Testis (tissue), 3 donors: ENCODE results near the gene ID3. TPM values are rescaled to one million over a fixed set of nuclear protein-coding genes. Genes with fewer than 3 reads are reported as not detected.

Source experiments
- DNase-seq: peaks from one replicate; pipeline ENCODE4 v3.0.0-alpha.2; 2019
- H3K27ac ChIP-seq, 2 donors: fragments of 200-600 bp; sonication (generic); one replicate each; pipeline ENCODE4 v1.5.1; 2019
- H3K27me3 ChIP-seq: fragments of 200-600 bp; sonication (generic); one replicate; pipeline ENCODE4 v1.5.1; 2019
- H3K36me3 ChIP-seq: fragments of 200-600 bp; sonication (generic); one replicate; pipeline ENCODE4 v1.5.1; 2017; ENCODE audit warnings: low read depth; ENCODE audit errors: missing control alignments
- H3K4me1 ChIP-seq: fragments of 200-600 bp; sonication (generic); one replicate; pipeline ENCODE4 v1.5.1; 2019
- H3K4me3 ChIP-seq, 2 donors: fragments of 200-600 bp; sonication (generic); one replicate each; pipeline ENCODE4 v1.5.1; 2017 to 2019
- H3K9me3 ChIP-seq: fragments of 200-600 bp; sonication (generic); one replicate; pipeline ENCODE4 v1.5.1; 2017
- POLR2A ChIP-seq: fragments of 450-650 bp; IDR thresholded peaks from one replicate; pipeline ENCODE4 v1.6.1; 2017; ENCODE audit warnings: antibody characterized with exemption, mild to moderate bottlenecking, moderate library complexity
- WGBS, 2 donors: methylation state at CpG; one replicate each; pipeline ENCODE4 v1.1.5; 2018; 5-methylcytosine and 5-hydroxymethylcytosine counted together
- intact Hi-C: fragments of 100-400 bp; cut with DNase I; formaldehyde crosslinking; loops from one replicate; pipeline ENCODE4 v1.15.1; 2023; ENCODE audit warnings: low total_unique reads
- polyA plus RNA-seq: library from polyadenylated mRNA; stranded (reverse); fragments of 350-450 nt; fragmentation: Illumina TruSeq; extraction: RNeasy Lipid Tissue Mini Kit (QIAGEN cat#74804); gene quantifications from one replicate; pipeline ENCODE4 v1.2.3, GENCODE V29; 2014; ENCODE audit warnings: low read depth, low replicate concordance; ENCODE audit not compliant: insufficient read depth
- total RNA-seq, 2 donors: library from RNA; depleted of rRNA; stranded (reverse); fragments of >200 nt; gene quantifications; one replicate each; pipeline ENCODE4 v1.2.3, GENCODE V29; 2016
- TF ChIP-seq, protein P1 (sequence below), 3 experiments: fragments of 450-650 bp in 2 of 3; fragments of 200-600 bp in 1 of 3; sonication (generic) in 1 of 3; IDR thresholded peaks; one replicate each; pipeline ENCODE4 v1.5.1; 2016 to 2019; ENCODE audit warnings: antibody characterized with exemption in 3 of 3, mild to moderate bottlenecking in 2 of 3, moderate library complexity in 1 of 3

Gene ID3
- total and polyA plus RNA-seq, 3 donors from 2014 or later, result 24.5 to 34.5 (median 27.2) TPM

- no peak for DNase-seq
- no peaks in the 10 kb centered on the region for H3K27me3 ChIP-seq
- H3K4me1 ChIP-seq, result peaks cover 37% of the 10 kb centered on the region
- H3K4me3 ChIP-seq, result peak overlapping the region; percentile 55 to 65
- H3K27ac ChIP-seq, result peak overlapping the region in 1 of 2 donors; percentile 88
- WGBS, 2 donors, result 61 to 63% methylated on average over 8 of the region's 8 CpGs
- H3K9me3 ChIP-seq, result no peaks in the 10 kb centered on the region
- intact Hi-C loops, result no loop called here
- no peak for TF ChIP-seq POLR2A
- TF ChIP-seq, protein P1, sequence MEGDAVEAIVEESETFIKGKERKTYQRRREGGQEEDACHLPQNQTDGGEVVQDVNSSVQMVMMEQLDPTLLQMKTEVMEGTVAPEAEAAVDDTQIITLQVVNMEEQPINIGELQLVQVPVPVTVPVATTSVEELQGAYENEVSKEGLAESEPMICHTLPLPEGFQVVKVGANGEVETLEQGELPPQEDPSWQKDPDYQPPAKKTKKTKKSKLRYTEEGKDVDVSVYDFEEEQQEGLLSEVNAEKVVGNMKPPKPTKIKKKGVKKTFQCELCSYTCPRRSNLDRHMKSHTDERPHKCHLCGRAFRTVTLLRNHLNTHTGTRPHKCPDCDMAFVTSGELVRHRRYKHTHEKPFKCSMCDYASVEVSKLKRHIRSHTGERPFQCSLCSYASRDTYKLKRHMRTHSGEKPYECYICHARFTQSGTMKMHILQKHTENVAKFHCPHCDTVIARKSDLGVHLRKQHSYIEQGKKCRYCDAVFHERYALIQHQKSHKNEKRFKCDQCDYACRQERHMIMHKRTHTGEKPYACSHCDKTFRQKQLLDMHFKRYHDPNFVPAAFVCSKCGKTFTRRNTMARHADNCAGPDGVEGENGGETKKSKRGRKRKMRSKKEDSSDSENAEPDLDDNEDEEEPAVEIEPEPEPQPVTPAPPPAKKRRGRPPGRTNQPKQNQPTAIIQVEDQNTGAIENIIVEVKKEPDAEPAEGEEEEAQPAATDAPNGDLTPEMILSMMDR (IDR thresholded peaks at IDR 0.05), result no peak
- no peaks in the 10 kb centered on the region for H3K36me3 ChIP-seq
Observed at GRCh38 chr1:23557471-23558124, 1.7 kb downstream of the ID3 start.

GRCh38 chr1:23556635-23557470 lies 2.4 kb downstream of the ID3 start:
- 77 to 83% methylated on average over 4 of the region's 4 CpGs for WGBS, 2 donors
- peaks cover 32% of the 10 kb centered on the region for H3K4me1 ChIP-seq
- peak overlapping the region in 1 of 2 donors; percentile 88 for H3K27ac ChIP-seq
- no peaks in the 10 kb centered on the region for H3K27me3 ChIP-seq
- H3K9me3 ChIP-seq, result no peaks in the 10 kb centered on the region
- TF ChIP-seq, protein P1 (IDR thresholded peaks at IDR 0.05), result no peak
- TF ChIP-seq POLR2A, result no peak
- intact Hi-C loops, result no loop called here
- peak overlapping the region; percentile 0 to 55 for H3K4me3 ChIP-seq
- H3K36me3 ChIP-seq, result no peaks in the 10 kb centered on the region
- DNase-seq, result no peak

DNA sequence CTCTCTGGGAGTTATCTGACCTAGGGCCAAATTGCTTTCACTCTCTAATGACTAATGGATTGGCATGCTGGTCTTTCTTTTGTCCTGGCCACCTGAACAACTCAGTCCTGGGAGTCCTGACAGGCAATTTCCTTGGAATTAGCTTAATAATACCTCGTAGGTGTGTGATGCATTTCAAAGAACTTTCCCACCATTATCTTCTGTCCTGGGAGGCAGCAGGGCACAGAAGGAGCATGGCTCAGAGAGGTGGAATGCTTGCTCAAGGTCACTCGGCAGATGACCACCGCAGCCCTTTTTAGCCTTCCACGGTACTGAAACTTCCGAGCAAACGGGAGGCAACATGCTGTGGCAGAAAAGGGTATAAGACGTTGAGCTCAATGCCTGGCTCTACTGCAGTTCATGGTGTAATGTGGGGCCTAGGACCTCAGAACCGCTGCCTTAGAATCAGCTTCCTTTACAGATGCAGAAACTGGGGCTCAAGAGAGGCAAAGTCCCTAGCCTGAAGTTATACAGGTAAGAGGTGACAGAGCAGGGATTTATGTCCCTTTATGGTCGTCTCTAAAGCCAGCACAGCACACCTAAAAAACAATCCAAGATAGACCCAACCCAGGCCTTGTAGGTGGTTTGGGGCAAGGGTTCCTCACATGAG lies 3.2 kb downstream of the ID3 start:
- H3K4me1 ChIP-seq, result peaks cover 24% of the 10 kb centered on the region
- no peaks in the 10 kb centered on the region for H3K27me3 ChIP-seq
- H3K9me3 ChIP-seq, result no peaks in the 10 kb centered on the region
- peak overlapping the region in 1 of 2 donors; percentile 88 for H3K27ac ChIP-seq
- no peak overlapping the region for H3K4me3 ChIP-seq
- TF ChIP-seq POLR2A, result no peak
- TF ChIP-seq, protein P1 (IDR thresholded peaks at IDR 0.05), result no peak
- no peaks in the 10 kb centered on the region for H3K36me3 ChIP-seq
- intact Hi-C loops, result no loop called here
- DNase-seq, result no peak
- 21 to 38% methylated on average over 9 of the region's 9 CpGs for WGBS, 2 donors

DNA sequence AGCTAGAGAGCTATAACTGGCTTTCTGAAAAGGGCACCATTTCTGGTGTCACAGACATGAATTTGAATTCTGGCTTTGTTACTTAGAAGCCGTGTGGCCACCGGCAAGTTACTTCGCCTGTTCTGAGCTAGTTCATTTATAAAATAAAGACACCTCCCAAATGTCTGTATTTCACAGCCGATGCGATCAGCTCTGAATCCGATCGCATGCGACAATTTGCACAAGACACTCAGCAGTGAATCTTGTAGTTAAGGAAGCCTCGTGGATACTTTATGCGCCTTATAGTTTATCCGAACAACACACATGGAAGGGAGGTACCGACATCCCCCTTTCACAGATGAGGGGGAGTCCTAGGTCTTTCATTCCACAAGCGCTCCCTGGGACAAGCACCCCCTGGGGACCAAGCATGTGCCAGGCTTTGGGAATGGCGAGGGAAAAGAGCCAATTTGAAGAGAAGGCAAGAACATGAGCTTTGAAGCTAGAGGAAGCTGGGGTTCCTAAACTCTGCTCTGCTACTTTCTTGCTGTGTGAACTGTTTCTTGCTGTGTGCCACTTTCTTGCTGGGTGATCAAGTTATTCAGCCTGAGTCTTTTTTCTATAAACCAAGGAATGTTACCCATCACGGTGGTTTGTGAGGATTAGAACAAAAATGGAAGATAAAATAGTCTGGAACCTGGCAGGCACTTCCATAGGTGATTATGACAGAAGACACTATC lies 3.9 kb downstream of the ID3 start:
- no peaks in the 10 kb centered on the region for H3K27me3 ChIP-seq
- peak overlapping the region; percentile 51 to 59 for H3K4me3 ChIP-seq
- peaks cover 18% of the 10 kb centered on the region for H3K4me1 ChIP-seq
- no peak for DNase-seq
- H3K36me3 ChIP-seq, result no peaks in the 10 kb centered on the region
- 10 to 11% methylated on average over 14 to 15 of the region's 15 CpGs for WGBS, 2 donors
- TF ChIP-seq POLR2A, result no peak
- TF ChIP-seq, protein P1 (IDR thresholded peaks at IDR 0.05), result peak in 1 of 3 experiments; percentile 1
- no peaks in the 10 kb centered on the region for H3K9me3 ChIP-seq
- intact Hi-C loops, result no loop called here
- H3K27ac ChIP-seq, result peak overlapping the region; percentile 22 to 88
